Nephron (organoid): ENCODE measurements around the gene PTH1R.

Source experiments
- H3K27ac Mint-ChIP-seq, 3 experiments: 2 replicates each; pipeline ENCODE4 v1.8.0; 2020; ENCODE audit warnings: mixed read lengths in 3 of 3, mild to moderate bottlenecking in 2 of 3, moderate library complexity in 1 of 3
- H3K27me3 Mint-ChIP-seq: 2 replicates; pipeline ENCODE4 v1.8.0; 2021; ENCODE audit warnings: low read depth, mild to moderate bottlenecking, moderate library complexity, mixed read lengths
- H3K36me3 Mint-ChIP-seq: 2 replicates; pipeline ENCODE4 v1.8.0; 2020; ENCODE audit warnings: low read depth, mixed read lengths
- H3K4me1 Mint-ChIP-seq: 2 replicates; pipeline ENCODE4 v1.8.0; 2020; ENCODE audit warnings: mixed read lengths
- H3K4me3 Mint-ChIP-seq, 3 experiments: 2 replicates each; pipeline ENCODE4 v1.8.0; 2020; ENCODE audit warnings: mild to moderate bottlenecking in 3 of 3, mixed read lengths in 3 of 3, moderate library complexity in 2 of 3
- H3K9me3 Mint-ChIP-seq: 2 replicates; pipeline ENCODE4 v1.8.0; 2020; ENCODE audit warnings: mixed read lengths
- CTCF ChIP-seq, 3 experiments: fragments of 200-600 bp; sonication (generic); IDR thresholded peaks; one replicate each; pipeline ENCODE4 v1.5.0; 2021; ENCODE audit warnings: antibody characterized with exemption in 3 of 3; ENCODE audit not compliant: unreplicated experiment in 3 of 3

PTH1R gene

GRCh38 chr3:46923559-46924350, 46.2 kb downstream of the PTH1R start:
- no peaks in the 10 kb centered on the region for H3K27me3 Mint-ChIP-seq

GRCh38 chr3:46924921-46925584, 47.5 kb downstream of the PTH1R start:
- no peak overlapping the region for H3K4me3 Mint-ChIP-seq
- peaks cover 18% of the 10 kb centered on the region for H3K4me1 Mint-ChIP-seq
- peaks cover 57% of the 10 kb centered on the region for H3K36me3 Mint-ChIP-seq
- TF ChIP-seq CTCF (IDR thresholded peaks at IDR 0.05; ENCODE audit: unreplicated experiment in 3 of 3), result no peak
- no peaks in the 10 kb centered on the region for H3K27me3 Mint-ChIP-seq
- no peak overlapping the region for H3K27ac Mint-ChIP-seq
- peaks cover 1% of the 10 kb centered on the region for H3K9me3 Mint-ChIP-seq

More at GRCh38 chr3:46923559-46924350, 46.2 kb downstream of the PTH1R start:
- no peak overlapping the region for H3K27ac Mint-ChIP-seq
- H3K4me1 Mint-ChIP-seq, result peaks cover 13% of the 10 kb centered on the region
- peak; percentile 60 to 76 (median 69) for TF ChIP-seq CTCF (IDR thresholded peaks at IDR 0.05; ENCODE audit: unreplicated experiment in 3 of 3)
- no peak overlapping the region for H3K4me3 Mint-ChIP-seq
- H3K36me3 Mint-ChIP-seq, result peaks cover 62% of the 10 kb centered on the region
- peaks cover 5% of the 10 kb centered on the region for H3K9me3 Mint-ChIP-seq

DNA sequence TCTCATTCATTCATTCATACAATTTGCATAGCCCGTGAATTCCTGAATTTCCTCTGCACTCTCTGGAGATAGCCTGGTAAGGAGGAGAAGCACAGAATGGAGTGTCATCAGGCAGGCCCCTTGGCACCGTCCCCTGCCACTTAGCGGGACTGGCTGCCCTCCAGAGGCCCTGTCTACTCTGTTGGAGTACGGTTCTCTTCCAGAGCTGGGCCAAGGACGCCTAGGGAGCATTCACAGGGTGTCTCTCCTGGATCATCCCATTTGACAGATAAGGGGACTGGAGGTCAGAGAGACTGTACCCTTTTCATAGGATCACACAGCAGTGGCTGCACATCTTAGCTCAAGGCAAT, 48.0 kb downstream of the PTH1R start:
- no peak overlapping the region for H3K4me3 Mint-ChIP-seq
- H3K36me3 Mint-ChIP-seq, result peaks cover 53% of the 10 kb centered on the region
- no peaks in the 10 kb centered on the region for H3K27me3 Mint-ChIP-seq
- no peak for TF ChIP-seq CTCF (IDR thresholded peaks at IDR 0.05; ENCODE audit: unreplicated experiment in 3 of 3)
- peak overlapping the region in 1 of 3 experiments; percentile 29 for H3K27ac Mint-ChIP-seq
- H3K4me1 Mint-ChIP-seq, result peaks cover 18% of the 10 kb centered on the region
- H3K9me3 Mint-ChIP-seq, result no peaks in the 10 kb centered on the region

- Mint-ChIP-seq H3K4me3 (no peak overlapping the region), H3K27ac (peak overlapping the region; percentile 29 to 86 (median 82)), H3K36me3 (peaks cover 49% of the 10 kb centered on the region), H3K9me3 (no peaks in the 10 kb centered on the region), H3K4me1 (peaks cover 22% of the 10 kb centered on the region), H3K27me3 (no peaks in the 10 kb centered on the region)
- TF ChIP-seq CTCF (IDR thresholded peaks at IDR 0.05; ENCODE audit: unreplicated experiment in 3 of 3), result no peak
Observed at GRCh38 chr3:46926039-46926438, 48.5 kb downstream of the PTH1R start.

DNA sequence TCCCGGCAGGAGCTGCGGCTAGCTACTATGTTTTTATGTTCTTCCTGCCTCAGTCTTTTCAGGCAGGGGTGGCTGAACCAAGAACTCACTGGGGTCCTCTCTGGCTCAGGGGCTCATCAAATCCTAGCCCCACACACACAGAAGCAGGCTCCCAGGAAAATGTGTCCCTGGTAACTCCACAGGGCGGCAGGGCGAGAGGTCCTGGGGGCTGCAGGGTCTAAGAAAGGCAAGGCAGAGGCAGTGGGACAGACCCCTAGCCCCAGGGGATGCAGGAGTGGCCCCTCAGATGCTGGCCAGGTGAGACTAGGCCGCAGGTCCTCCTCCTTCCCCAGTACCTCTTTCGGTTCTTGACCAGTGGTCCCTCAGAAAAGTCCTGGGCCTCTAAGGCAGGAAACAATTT, 48.9 kb downstream of the PTH1R start:
- no peaks in the 10 kb centered on the region for H3K27me3 Mint-ChIP-seq
- H3K4me3 Mint-ChIP-seq, result no peak overlapping the region
- peaks cover 47% of the 10 kb centered on the region for H3K36me3 Mint-ChIP-seq
- TF ChIP-seq CTCF (IDR thresholded peaks at IDR 0.05; ENCODE audit: unreplicated experiment in 3 of 3), result no peak
- no peaks in the 10 kb centered on the region for H3K9me3 Mint-ChIP-seq
- peak overlapping the region; percentile 29 to 86 (median 82) for H3K27ac Mint-ChIP-seq
- H3K4me1 Mint-ChIP-seq, result peaks cover 26% of the 10 kb centered on the region
